ENCODE data around the gene GTF2F2.

The GTF2F2 gene

GRCh38 chr13:45119991-45120864 is at the start of gene GTF2F2:
Gene GTF2F2 (plus strand): TSS chr13:45120510. CDS start chr13:45120656, 146 bp downstream.
- peak; percentile 75 to 78 for DNase-seq (ENCODE audit: low read depth in 1 of 2, low spot score in 1 of 2)

- no peak for DNase-seq (ENCODE audit: low read depth in 1 of 2, low spot score in 1 of 2)
These were observed 46.5 kb upstream of the GTF2F2 start for GRCh38 chr13:45073809-45074208.

GRCh38 chr13:45074721-45075120 is 45.6 kb upstream of the GTF2F2 start:
- DNase-seq (ENCODE audit: low read depth in 1 of 2, low spot score in 1 of 2), result no peak

- no peak for DNase-seq (ENCODE audit: low read depth in 1 of 2, low spot score in 1 of 2)
These were observed 42.3 kb upstream of the GTF2F2 start for GRCh38 chr13:45078003-45078402.

GRCh38 chr13:45082964-45083363 is 37.3 kb upstream of the GTF2F2 start:
- DNase-seq (ENCODE audit: low read depth in 1 of 2, low spot score in 1 of 2), result no peak

- DNase-seq (ENCODE audit: low read depth in 1 of 2, low spot score in 1 of 2), result no peak
These were observed 35.8 kb upstream of the GTF2F2 start for GRCh38 chr13:45084515-45084914.

- DNase-seq (ENCODE audit: low read depth in 1 of 2, low spot score in 1 of 2), result no peak
These were observed 33.8 kb upstream of the GTF2F2 start for GRCh38 chr13:45086484-45086883.

GRCh38 chr13:45092663-45093062 is 27.6 kb upstream of the GTF2F2 start:
- no peak for DNase-seq (ENCODE audit: low read depth in 1 of 2, low spot score in 1 of 2)

- DNase-seq (ENCODE audit: low read depth in 1 of 2, low spot score in 1 of 2), result no peak
These were observed 19.6 kb upstream of the GTF2F2 start for GRCh38 chr13:45100573-45101262.

GRCh38 chr13:45101327-45102018 is 18.8 kb upstream of the GTF2F2 start:
- no peak for DNase-seq (ENCODE audit: low read depth in 1 of 2, low spot score in 1 of 2)

GRCh38 chr13:45102136-45102507 is 18.2 kb upstream of the GTF2F2 start:
- no peak for DNase-seq (ENCODE audit: low read depth in 1 of 2, low spot score in 1 of 2)

GRCh38 chr13:45103449-45103848 is 16.9 kb upstream of the GTF2F2 start:
- no peak for DNase-seq (ENCODE audit: low read depth in 1 of 2, low spot score in 1 of 2)

GRCh38 chr13:45104261-45104660 is 16.0 kb upstream of the GTF2F2 start:
- no peak for DNase-seq (ENCODE audit: low read depth in 1 of 2, low spot score in 1 of 2)

- no peak for DNase-seq (ENCODE audit: low read depth in 1 of 2, low spot score in 1 of 2)
These were observed 14.4 kb upstream of the GTF2F2 start for GRCh38 chr13:45105895-45106294.

- DNase-seq (ENCODE audit: low read depth in 1 of 2, low spot score in 1 of 2), result no peak
These were observed 12.8 kb upstream of the GTF2F2 start for GRCh38 chr13:45107539-45107938.

- DNase-seq (ENCODE audit: low read depth in 1 of 2, low spot score in 1 of 2), result no peak
These were observed 11.6 kb upstream of the GTF2F2 start for GRCh38 chr13:45108716-45109101.

GRCh38 chr13:45109102-45109720 is 11.1 kb upstream of the GTF2F2 start:
- DNase-seq (ENCODE audit: low read depth in 1 of 2, low spot score in 1 of 2), result no peak

- DNase-seq (ENCODE audit: low read depth in 1 of 2, low spot score in 1 of 2), result no peak
These were observed 6.8 kb upstream of the GTF2F2 start for GRCh38 chr13:45113233-45114224.

- peak in 1 of 2 donors; percentile 40 for DNase-seq (ENCODE audit: low read depth in 1 of 2, low spot score in 1 of 2)
These were observed 780 bp upstream of the GTF2F2 start for GRCh38 chr13:45119469-45119990.
